Activated T-cell treated with anti-CD3 and anti-CD28 coated beads for 48 hours (primary cell): ENCODE data around the gene LPAR3.

Experiments
- DNase-seq: peaks from one replicate; pipeline ENCODE4 v3.0.0-alpha.2; 2020; ENCODE audit warnings: low read depth

LPAR3 gene

GRCh38 chr1:84856726-84857270 lies 36.2 kb downstream of the LPAR3 start:
- no peak for DNase-seq

- DNase-seq, result no peak
Observed at GRCh38 chr1:84855691-84856630, 37.0 kb downstream of the LPAR3 start.

- no peak for DNase-seq
Observed at GRCh38 chr1:84855168-84855567, 37.8 kb downstream of the LPAR3 start.

GRCh38 chr1:84853741-84854721 lies 39.0 kb downstream of the LPAR3 start:
- no peak for DNase-seq

GRCh38 chr1:84851839-84852238 lies 41.2 kb downstream of the LPAR3 start:
- DNase-seq, result no peak

- DNase-seq, result no peak
Observed at GRCh38 chr1:84849357-84849975, 43.5 kb downstream of the LPAR3 start.

GRCh38 chr1:84847253-84848250 lies 45.5 kb downstream of the LPAR3 start:
- peak; percentile 7 for DNase-seq

GRCh38 chr1:84846387-84846786 lies 46.6 kb downstream of the LPAR3 start:
- no peak for DNase-seq

GRCh38 chr1:84845357-84845756 lies 47.6 kb downstream of the LPAR3 start:
- no peak for DNase-seq

- DNase-seq, result no peak
Observed at GRCh38 chr1:84844094-84844493, 48.9 kb downstream of the LPAR3 start.

- no peak for DNase-seq
Observed at GRCh38 chr1:84842748-84843231, 50.2 kb downstream of the LPAR3 start.

- no peak for DNase-seq
Observed at GRCh38 chr1:84841971-84842370, 51.0 kb downstream of the LPAR3 start.

GRCh38 chr1:84840346-84840745 lies 52.7 kb downstream of the LPAR3 start:
- DNase-seq, result no peak

- no peak for DNase-seq
Observed at GRCh38 chr1:84839544-84839943, 53.5 kb downstream of the LPAR3 start.

GRCh38 chr1:84836145-84836544 lies 56.9 kb downstream of the LPAR3 start:
- no peak for DNase-seq

GRCh38 chr1:84835169-84835568 lies 57.8 kb downstream of the LPAR3 start:
- no peak for DNase-seq

- DNase-seq, result no peak
Observed at GRCh38 chr1:84834419-84835064, 58.5 kb downstream of the LPAR3 start.

GRCh38 chr1:84833194-84833593 lies 59.8 kb downstream of the LPAR3 start:
- DNase-seq, result no peak

GRCh38 chr1:84830136-84830535 lies 62.9 kb downstream of the LPAR3 start:
- DNase-seq, result no peak

GRCh38 chr1:84827976-84828375 lies 65.0 kb downstream of the LPAR3 start:
- no peak for DNase-seq
